ENCODE measurements around the gene GRIA1.

The GRIA1 gene

DNA sequence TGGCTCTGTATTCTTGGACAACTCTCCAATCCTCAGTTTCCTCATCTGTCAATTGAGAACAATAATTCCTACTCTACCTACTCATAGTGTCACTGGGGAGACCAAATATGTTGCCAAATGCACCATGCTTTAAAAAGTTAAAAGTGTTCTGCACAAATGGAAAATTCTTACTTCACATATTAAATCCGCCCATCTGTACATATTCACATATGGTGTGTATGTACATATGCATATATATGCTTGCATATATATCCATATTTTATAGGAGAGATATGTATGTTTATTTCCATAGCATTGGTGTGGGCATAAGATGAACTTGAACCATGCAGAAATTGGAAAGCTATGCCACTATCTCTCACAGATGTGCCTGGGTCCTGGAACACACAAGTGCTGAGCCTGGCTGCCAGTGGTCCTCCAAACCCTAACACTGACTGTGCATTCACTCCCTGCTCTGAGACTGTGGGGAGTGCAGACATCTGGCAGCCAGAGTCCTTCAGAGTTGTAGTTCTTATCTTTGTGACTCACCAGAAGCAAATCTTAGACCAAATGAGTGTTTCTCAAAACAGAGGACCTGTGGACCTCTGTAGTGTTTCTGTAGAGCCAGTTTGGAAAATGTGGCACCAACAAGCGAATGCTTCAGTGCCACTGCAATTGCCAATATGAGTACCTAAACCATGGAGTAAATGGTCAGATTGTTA, 168.7 kb downstream of the GRIA1 start:
- no peak for DNase-seq (ENCODE audit: low read depth)

GRCh38 chr5:153660919-153661318, 170.4 kb downstream of the GRIA1 start:
- DNase-seq (ENCODE audit: low read depth): no peak

DNA sequence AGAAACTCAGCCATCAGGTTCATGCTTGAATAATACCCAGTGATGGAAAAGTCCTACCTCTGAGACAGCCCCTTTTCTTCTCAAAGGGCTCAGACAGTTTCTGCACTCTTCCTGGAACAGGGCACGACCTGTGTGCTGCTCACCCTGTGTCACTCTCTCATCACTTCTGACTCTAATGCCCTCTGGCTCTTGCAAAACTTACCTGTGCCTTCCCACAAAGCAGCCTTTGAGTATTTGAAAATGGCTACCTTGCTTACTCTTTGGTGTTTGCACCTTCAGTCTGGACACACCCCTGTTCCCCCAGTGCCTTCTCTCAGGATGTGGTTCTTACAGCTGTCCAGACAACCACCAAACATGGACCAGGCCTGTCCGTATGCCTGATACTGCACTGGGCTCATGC, 171.4 kb downstream of the GRIA1 start:
- DNase-seq (ENCODE audit: low read depth): no peak

DNA sequence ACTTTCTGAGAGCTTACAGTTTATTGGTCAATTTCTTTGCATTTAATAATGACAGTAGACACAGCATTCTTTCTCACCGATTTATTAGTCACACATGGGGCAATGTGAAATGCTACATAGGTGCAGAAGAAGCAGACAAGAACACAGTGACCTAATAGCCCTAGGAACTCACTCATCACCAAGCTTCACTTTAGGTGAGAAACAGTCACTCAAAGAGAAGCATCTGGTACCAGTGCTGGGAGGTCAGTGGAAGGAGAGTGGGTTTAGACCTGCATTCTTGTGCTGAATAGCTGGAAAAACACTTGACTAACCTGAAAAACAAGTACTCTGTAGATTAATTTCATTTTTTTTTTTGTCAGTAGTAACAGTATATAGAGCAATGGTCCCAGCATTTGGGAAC, 179.6 kb downstream of the GRIA1 start:
- DNase-seq (ENCODE audit: low read depth): no peak

DNA sequence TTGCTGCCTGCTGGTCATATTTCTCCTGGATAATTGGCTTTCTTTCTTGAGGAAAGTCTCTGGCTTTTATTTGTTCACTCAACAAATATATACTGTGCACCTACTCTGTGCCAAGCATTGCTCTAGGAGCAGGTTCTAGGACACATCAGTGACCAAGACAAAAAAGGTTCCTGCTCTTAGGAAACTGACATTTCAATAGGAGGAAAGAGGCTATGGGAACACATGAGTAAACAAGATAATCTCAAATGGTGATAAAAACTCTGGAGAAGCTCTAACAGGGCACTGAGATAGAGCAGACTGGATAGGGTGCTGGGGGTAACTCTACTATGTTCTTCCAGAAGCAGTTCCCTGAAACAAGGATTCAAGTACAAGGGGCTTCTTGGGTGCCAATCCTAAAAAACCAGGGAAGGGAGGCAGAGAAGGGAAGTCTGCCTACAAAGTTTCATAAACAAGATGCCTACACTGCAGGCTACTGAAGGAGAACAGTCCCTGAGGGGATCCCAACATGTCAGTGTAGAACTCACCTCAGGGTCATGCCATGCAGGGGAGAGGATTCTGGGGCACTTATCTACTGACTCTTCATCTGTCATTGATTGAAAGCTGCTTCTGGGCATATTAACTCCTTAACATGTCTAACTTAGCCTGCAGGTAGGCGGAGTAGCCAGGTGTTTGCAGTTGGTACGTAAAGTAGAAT, 181.3 kb downstream of the GRIA1 start:
- DNase-seq (ENCODE audit: low read depth): no peak

GRCh38 chr5:153672347-153673090, 182.0 kb downstream of the GRIA1 start:
- DNase-seq (ENCODE audit: low read depth): no peak

- no peak for DNase-seq (ENCODE audit: low read depth)
These were observed 183.9 kb downstream of the GRIA1 start for GRCh38 chr5:153674356-153674755.

DNA sequence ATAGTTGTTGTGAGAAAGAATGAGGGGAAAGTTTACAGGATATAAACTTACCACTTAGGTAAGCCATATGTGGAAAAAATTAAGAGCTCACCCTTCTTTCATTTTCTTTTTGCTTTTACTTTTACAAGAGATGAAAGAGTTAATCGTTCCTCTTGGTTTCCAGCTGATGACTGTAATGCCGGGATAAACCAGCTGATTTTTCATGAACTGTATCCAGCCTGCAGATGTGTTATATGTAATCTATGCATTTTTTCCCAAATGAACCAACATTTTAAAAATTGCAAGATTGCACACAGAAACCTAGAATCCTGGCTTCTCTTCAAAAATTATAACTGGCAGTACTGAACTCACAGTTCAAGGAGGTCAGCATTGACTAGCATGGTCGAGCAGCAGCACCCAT, 185.9 kb downstream of the GRIA1 start:
- DNase-seq (ENCODE audit: low read depth): no peak

- no peak for DNase-seq (ENCODE audit: low read depth)
These were observed 186.4 kb downstream of the GRIA1 start for GRCh38 chr5:153676821-153677220.

DNA sequence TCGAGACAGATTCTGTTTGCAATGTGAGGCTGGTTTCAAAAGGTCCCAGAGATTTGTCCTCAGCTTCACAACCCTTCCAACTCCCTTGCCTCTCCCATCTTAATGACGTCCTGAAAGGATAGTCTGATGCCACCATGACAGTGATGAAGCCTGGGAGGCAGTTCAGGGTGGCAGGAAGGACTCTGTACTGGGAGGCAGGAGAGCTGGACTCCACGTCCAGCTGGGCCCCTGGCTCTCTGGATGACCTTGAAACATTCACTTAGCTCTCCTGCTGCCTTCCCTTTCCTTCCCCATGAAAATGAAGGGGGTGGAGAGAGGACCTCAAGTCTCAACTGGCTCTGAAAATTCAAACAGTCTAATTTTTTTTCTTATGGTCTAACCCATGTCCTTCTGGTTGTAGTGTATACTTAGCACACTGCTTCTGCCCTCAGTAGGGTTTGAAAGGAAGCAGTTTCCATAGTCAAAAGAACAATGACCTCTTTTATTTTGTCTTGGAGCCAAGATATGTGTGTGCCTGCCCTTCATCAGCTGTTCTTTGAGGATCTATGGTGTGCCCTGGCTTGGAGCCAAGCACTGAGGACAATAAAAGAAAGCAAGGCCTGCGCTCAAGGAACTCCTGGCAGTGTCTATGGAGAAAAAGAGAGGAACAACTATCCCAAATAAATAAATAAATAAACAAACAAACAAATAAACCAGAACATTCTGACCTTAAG, 188.3 kb downstream of the GRIA1 start:
- DNase-seq (ENCODE audit: low read depth): no peak

GRCh38 chr5:153690236-153690635, 199.8 kb downstream of the GRIA1 start:
- no peak for DNase-seq (ENCODE audit: low read depth)

DNA sequence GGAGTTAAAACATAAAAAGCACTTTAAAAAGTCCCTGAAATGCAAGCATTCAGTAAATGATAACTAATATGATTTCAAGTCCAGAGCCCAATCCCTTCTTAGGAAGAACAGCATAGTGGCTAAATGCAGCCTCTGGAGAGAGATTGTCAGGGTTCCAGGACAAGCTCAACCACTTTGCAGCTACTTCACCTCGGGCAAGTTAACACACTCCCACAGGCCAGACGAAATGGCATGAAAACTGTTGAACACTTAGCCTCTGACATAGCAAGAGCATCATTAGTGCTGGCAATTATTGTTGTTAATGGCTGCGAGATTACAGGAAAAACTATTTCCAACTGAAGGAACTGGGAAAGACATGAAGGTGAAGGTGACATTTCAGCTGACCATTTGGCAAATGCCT, 205.8 kb downstream of the GRIA1 start:
- no peak for DNase-seq (ENCODE audit: low read depth)

DNA sequence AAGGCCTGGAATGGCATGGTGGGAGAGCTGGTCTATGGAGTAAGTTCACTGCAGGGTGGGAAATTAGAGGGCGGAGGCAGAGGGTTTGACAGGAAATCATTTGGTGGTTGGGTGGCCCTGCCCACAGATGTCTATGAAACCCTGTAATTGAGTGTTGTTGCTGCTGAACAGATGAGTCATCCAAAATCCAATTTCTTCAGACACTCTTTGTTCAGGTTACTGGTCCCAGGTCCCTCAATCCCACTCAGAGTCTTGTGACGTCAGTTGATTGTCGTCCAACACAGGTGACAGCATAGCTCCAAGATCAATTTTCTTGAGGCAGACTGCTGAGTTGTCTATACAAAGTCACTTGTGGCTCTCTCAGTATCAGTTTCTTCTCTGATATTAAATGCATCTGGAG, 208.6 kb downstream of the GRIA1 start:
- no peak for DNase-seq (ENCODE audit: low read depth)

- no peak for DNase-seq (ENCODE audit: low read depth)
These were observed 210.5 kb downstream of the GRIA1 start for GRCh38 chr5:153700940-153701339.

- no peak for DNase-seq (ENCODE audit: low read depth)
These were observed 211.8 kb downstream of the GRIA1 start for GRCh38 chr5:153702265-153702664.

DNA sequence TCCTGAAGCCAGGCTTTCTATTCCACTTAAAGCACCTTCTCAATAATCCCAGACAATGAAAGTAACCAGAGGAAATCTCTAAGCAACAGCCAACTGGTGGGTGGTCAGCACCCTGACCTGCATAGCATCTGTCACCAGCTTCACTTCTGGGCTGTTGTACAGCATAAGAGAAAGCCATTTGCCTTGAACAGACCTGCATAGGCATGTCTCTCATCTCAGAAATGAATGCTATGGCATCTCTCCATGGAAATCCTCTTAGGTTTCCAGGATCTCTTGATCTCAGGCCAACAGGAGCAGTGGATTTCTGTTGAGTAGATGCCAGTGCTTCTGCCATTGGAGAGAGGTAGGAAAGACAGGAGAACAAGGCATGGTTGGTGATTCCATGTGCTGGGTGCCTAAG, 213.6 kb downstream of the GRIA1 start:
- DNase-seq (ENCODE audit: low read depth): no peak

DNA sequence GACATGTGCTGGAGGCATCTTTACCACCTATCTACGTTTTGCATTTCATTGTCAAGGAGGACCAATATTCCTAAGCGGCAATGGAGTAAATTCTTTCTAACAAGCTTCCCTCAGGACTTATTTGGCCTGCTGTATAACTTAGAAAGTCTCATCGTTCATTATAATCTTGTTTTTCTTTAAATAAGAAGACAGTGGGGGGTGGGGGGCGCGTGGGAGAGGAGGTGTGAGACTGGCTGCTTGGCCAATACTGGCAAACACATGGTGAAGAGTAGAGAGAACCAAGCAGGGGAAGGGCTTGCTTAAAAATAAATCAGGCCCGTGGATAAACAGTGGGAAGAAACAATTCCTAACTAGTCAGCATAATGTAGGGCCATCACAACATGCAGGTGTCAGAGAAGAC, 217.2 kb downstream of the GRIA1 start:
- DNase-seq (ENCODE audit: low read depth): no peak

DNA sequence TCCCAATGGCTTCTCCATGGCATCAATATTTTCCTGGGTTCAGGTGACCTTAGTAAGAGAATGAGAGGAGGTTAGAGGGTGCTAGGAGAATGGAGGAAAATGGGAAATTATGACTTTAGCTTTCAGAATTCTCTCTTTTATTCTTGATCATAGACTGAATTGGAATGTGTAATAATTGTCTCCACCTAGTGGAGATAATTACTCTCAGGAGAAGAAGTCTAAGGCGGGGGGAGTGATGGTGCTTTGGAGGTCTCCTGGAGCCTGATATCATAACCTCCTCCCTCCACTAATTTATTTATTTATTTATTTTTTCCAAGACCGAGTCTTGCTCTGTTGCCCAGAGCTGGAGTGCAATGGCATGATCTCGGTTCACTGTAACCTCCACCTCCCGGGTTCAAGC, 221.3 kb downstream of the GRIA1 start:
- no peak for DNase-seq (ENCODE audit: low read depth)

- no peak for DNase-seq (ENCODE audit: low read depth)
These were observed 222.5 kb downstream of the GRIA1 start for GRCh38 chr5:153712946-153713345.

- no peak for DNase-seq (ENCODE audit: low read depth)
These were observed 223.5 kb downstream of the GRIA1 start for GRCh38 chr5:153713943-153714342.

DNA sequence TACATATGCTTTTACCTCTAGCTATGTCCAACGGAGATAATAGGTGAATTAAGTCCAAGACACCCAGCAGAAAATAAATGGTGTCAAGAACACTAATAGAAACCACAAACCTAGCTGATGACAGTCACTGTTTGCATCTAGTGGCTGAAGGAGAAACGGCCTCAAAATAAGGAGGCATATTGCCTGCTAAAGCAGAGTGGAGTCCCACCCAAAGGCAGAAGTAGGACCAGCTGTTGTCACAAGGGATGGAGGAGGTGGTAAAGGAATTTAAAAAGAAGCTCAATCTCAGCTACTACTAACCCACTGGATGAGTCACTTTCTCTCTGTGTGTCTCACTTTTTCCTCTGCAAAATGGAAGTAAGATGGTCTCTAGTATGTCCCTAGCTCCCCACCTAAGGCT, 224.3 kb downstream of the GRIA1 start:
- no peak for DNase-seq (ENCODE audit: low read depth)

GRCh38 chr5:153717287-153717686, 226.8 kb downstream of the GRIA1 start:
- no peak for DNase-seq (ENCODE audit: low read depth)

GRCh38 chr5:153718713-153719112, 228.2 kb downstream of the GRIA1 start:
- DNase-seq (ENCODE audit: low read depth): no peak
